Endothelial cell of umbilical vein (primary cell): ENCODE results near the gene KRTAP10-6. TPM values are rescaled to one million over a fixed set of nuclear protein-coding genes. Genes with fewer than 3 reads are reported as not detected.

Experiments used
- BruUV-seq: library from RNA; stranded (reverse); fragments of 400-500 nt; replicated peaks from 2 replicates; lab custom pipeline; 2021; lab: Mats Ljungman, UMichigan
- CTCF ChIA-PET: fragments of 300-600, 350-600 bp; sonication (Branson Sonifier 250); formaldehyde crosslinking; loops from one replicate; lab custom pipeline; 2021; ENCODE audit warnings: antibody characterized with exemption, inconsistent platforms; lab: Charles Lee
- POLR2A ChIA-PET: fragments of 300-600, 350-600 bp; sonication (Branson Sonifier 250); formaldehyde crosslinking; loops from one replicate; lab custom pipeline; 2021; ENCODE audit warnings: antibody characterized with exemption, inconsistent platforms; lab: Charles Lee
- DNase-seq: peaks from one replicate; pipeline ENCODE4 v3.0.0-alpha.2; 2011; ENCODE audit warnings: low read depth, low spot score
- FAIRE-seq: peaks from 2 replicates; lab custom pipeline; 2011; peaks lifted over from hg19 to GRCh38; lab: Jason Lieb, UNC
- H2AFZ ChIP-seq: 2 replicates; pipeline ENCODE4 v1.6.0; 2012; ENCODE audit warnings: low read depth, low read length, control low read depth, inconsistent platforms
- H3K27ac ChIP-seq: 2 replicates; pipeline ENCODE4 v1.5.1; 2011; ENCODE audit warnings: low read depth, mild to moderate bottlenecking, control low read depth, low read length, moderate library complexity; ENCODE audit not compliant: insufficient read depth
- H3K27me3 ChIP-seq, 2 experiments: 2 replicates each; pipeline versions ENCODE4 v1.6.0 to v1.6.1; 2011; ENCODE audit warnings: low read length in 2 of 2, mixed read lengths in 1 of 2; ENCODE audit not compliant: control insufficient read depth in 2 of 2, insufficient read depth in 2 of 2
- H3K36me3 ChIP-seq, 2 experiments: 2 replicates in 1 of 2; 3 replicates in 1 of 2; pipeline ENCODE4 v1.5.1; 2011; ENCODE audit warnings: low read length in 2 of 2, mild to moderate bottlenecking in 1 of 2, moderate library complexity in 1 of 2; ENCODE audit not compliant: control insufficient read depth in 2 of 2, insufficient read depth in 2 of 2; ENCODE audit errors: extremely low read depth in 1 of 2
- H3K4me1 ChIP-seq: 3 replicates; pipeline ENCODE4 v1.5.1; 2011; ENCODE audit warnings: mild to moderate bottlenecking, low read length; ENCODE audit not compliant: control insufficient read depth, insufficient read depth; ENCODE audit errors: extremely low read depth
- H3K4me2 ChIP-seq: 2 replicates; pipeline ENCODE4 v1.6.1; 2011; ENCODE audit warnings: low read length, control low read depth, mixed read lengths; ENCODE audit not compliant: insufficient read depth
- H3K4me3 ChIP-seq, 3 experiments: fragments of 200-600 bp in 1 of 3; sonication (generic), shearing (Covaris generic) in 1 of 3; replicated peaks in 1 of 3; 2 replicates each; pipeline ENCODE4 v1.5.1; 2011 to 2016; ENCODE audit warnings: control low read depth in 3 of 3, low read length in 3 of 3, mild to moderate bottlenecking in 2 of 3, inconsistent platforms in 1 of 3, low read depth in 1 of 3, moderate library complexity in 1 of 3; ENCODE audit not compliant: insufficient read depth in 1 of 3
- H3K79me2 ChIP-seq: 2 replicates; pipeline ENCODE4 v1.6.0; 2012; ENCODE audit warnings: low read length, inconsistent platforms; ENCODE audit not compliant: control insufficient read depth, insufficient read depth
- H3K9ac ChIP-seq: replicated peaks from 2 replicates; pipeline ENCODE3; 2011; ENCODE audit warnings: low read length, control low read depth; ENCODE audit not compliant: insufficient read depth; ENCODE audit errors: extremely low read depth
- H3K9me1 ChIP-seq: replicated peaks from 3 replicates; pipeline ENCODE4 v1.6.0; 2011; ENCODE audit warnings: mild to moderate bottlenecking, low read length; ENCODE audit not compliant: control insufficient read depth, insufficient read depth; ENCODE audit errors: extremely low read depth
- H3K9me3 ChIP-seq: replicated peaks from 2 replicates; pipeline ENCODE4 v1.5.1; 2012; ENCODE audit warnings: low read length, inconsistent platforms; ENCODE audit not compliant: control insufficient read depth, insufficient read depth
- H4K20me1 ChIP-seq: replicated peaks from 2 replicates; pipeline ENCODE3; 2011; ENCODE audit warnings: mild to moderate bottlenecking, low read length; ENCODE audit not compliant: control insufficient read depth, insufficient read depth; ENCODE audit errors: extremely low read depth
- CTCF ChIP-seq, 2 donors: IDR thresholded peaks; 1 replicate in 1 of 2; 2 replicates in 1 of 2; pipeline ENCODE4 v1.5.1; 2011; ENCODE audit warnings: low read length in 2 of 2, mild to moderate bottlenecking in 2 of 2, moderate library complexity in 2 of 2, control low read depth in 1 of 2, inconsistent platforms in 1 of 2, low read depth in 1 of 2; ENCODE audit not compliant: insufficient read depth in 1 of 2; ENCODE audit errors: extremely low read depth in 1 of 2
- EZH2 ChIP-seq: IDR thresholded peaks from 2 replicates; pipeline ENCODE4 v1.6.1; 2012; ENCODE audit warnings: borderline replicate concordance, low read depth, mild to moderate bottlenecking, moderate library complexity, low read length, inconsistent platforms; ENCODE audit not compliant: severe bottlenecking
- FOS ChIP-seq: IDR thresholded peaks from 2 replicates; pipeline ENCODE4 v1.6.1; 2011; ENCODE audit warnings: mild to moderate bottlenecking, low read length, moderate library complexity, borderline replicate concordance; ENCODE audit not compliant: insufficient read depth
- MYC ChIP-seq: IDR thresholded peaks from one replicate; pipeline ENCODE4 v1.6.1; 2011; ENCODE audit warnings: mild to moderate bottlenecking, low read depth, low read length
- POLR2AphosphoS5 ChIP-seq: IDR thresholded peaks from 2 replicates; pipeline ENCODE4 v1.6.1; 2012; ENCODE audit warnings: low read depth, mild to moderate bottlenecking, control low read depth, low read length, moderate library complexity; ENCODE audit not compliant: insufficient read depth
- dilution Hi-C: fragments of 300-500 bp; cut with MboI; formaldehyde crosslinking; loops from one replicate; pipeline ENCODE4 v1.15.0; 2019; ENCODE audit warnings: low sequenced_read_pairs; ENCODE audit not compliant: extremely low pct_ligation_motif_present
- intact Hi-C: fragments of 100-400 bp; cut with micrococcal nuclease; formaldehyde crosslinking; loops from one replicate; pipeline ENCODE4 v1.10.0; 2022
- polyA plus RNA-seq, 4 experiments: library from polyadenylated mRNA; depleted of rRNA in 3 of 4; stranded (reverse) in 3 of 4; unstranded in 1 of 4; fragments of >200 nt; gene quantifications; 2 replicates each; pipeline versions ENCODE4 v1.2.1 to v1.2.3, GENCODE V29; 2011 to 2012; ENCODE audit warnings: missing spikeins in 1 of 4
- total RNA-seq: library from RNA; stranded (reverse); gene quantifications from 2 replicates; pipeline ENCODE4 v1.2.3, GENCODE V29; 2021

The KRTAP10-6 gene
- total and polyA plus RNA-seq, 2 donors (not counting 3 experiments of a cell fraction or from before 2014, with no cell fraction given): not detected

DNA sequence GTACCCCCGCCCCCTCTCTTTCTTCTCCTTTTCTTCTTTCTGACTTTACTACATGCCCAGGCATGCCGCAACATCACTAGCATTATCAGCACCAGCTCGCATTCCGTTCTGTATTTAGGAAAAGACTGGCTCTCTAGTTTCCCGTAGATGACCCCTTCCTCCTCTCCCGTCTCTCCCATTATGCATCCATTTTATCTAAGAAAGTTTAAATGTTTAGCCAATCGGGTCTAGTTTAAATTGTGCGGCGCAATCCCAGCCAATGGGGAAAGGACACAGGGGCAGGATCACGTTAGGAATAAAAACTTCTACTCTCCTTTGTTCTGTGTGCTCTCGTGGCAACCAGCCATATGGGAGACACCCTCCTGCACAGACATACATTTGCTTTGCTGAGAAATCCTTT is 5.8 kb upstream of the KRTAP10-6 start:
- Histone ChIP-seq H3K4me2 (no peak overlapping the region), H3K4me1 (no peaks in the 10 kb centered on the region), H2AFZ (no peak overlapping the region), H3K9ac (no peak overlapping the region), H3K79me2 (no peaks in the 10 kb centered on the region), H3K27me3 (peaks cover 0 to 2% of the 10 kb centered on the region in 2 experiments), H3K9me1 (no peaks in the 10 kb centered on the region), H4K20me1 (no peaks in the 10 kb centered on the region), H3K27ac (no peak overlapping the region), H3K36me3 (no peaks in the 10 kb centered on the region), H3K9me3 (no peaks in the 10 kb centered on the region), H3K4me3 (no peak overlapping the region)
- dilution Hi-C loops: no loop called here
- BruUV-seq: no TSS peak
- ChIA-PET POLR2A (no interaction called here), CTCF (no interaction called here)
- no peak for DNase-seq
- intact Hi-C loops: no loop called here
- no peak for FAIRE-seq
- TF ChIP-seq FOS: no peak
- TF ChIP-seq EZH2: no peak
- TF ChIP-seq POLR2AphosphoS5: no peak
- no peak for TF ChIP-seq CTCF (IDR thresholded peaks at IDR 0.05; ENCODE audit: extremely low read depth in 1 of 2, insufficient read depth in 1 of 2, low read depth in 1 of 2, low read length in 2 of 2)
- no peak for TF ChIP-seq MYC
